A673 (cell line): ENCODE measurements around the gene PAK3.

ENCODE experiments used
- CTCF ChIP-seq: fragments of 300-800, 200-600 bp; sonication (generic); conservative IDR thresholded peaks from 2 replicates; pipeline ENCODE4 v1.5.1; 2017; ENCODE audit warnings: low read depth, mild to moderate bottlenecking, antibody characterized with exemption, low read length, moderate library complexity, mixed read lengths
- EZH2 ChIP-seq: fragments of 200-600 bp; sonication (generic); IDR thresholded peaks from 2 replicates; pipeline ENCODE4 v1.6.1; 2017; ENCODE audit warnings: borderline replicate concordance, low read depth, mild to moderate bottlenecking, mixed read lengths, antibody characterized with exemption, low read length; ENCODE audit not compliant: poor library complexity, severe bottlenecking

- TF ChIP-seq CTCF (no peak), EZH2 (no peak)
These were observed 69.9 kb downstream of the PAK3 start for GRCh38 chrX:111165902-111166301.
